ENCODE data around the gene LPCAT1.

LPCAT1 gene

GRCh38 chr5:1419476-1420210 lies 104.1 kb downstream of the LPCAT1 start:
- DNase-seq: no peak

GRCh38 chr5:1418921-1419280 lies 104.9 kb downstream of the LPCAT1 start:
- no peak for DNase-seq

GRCh38 chr5:1418238-1418920 lies 105.4 kb downstream of the LPCAT1 start:
- DNase-seq: no peak

- no peak for DNase-seq
These were observed 106.1 kb downstream of the LPCAT1 start for GRCh38 chr5:1417586-1418225.

- no peak for DNase-seq
These were observed 106.8 kb downstream of the LPCAT1 start for GRCh38 chr5:1416856-1417469.

GRCh38 chr5:1415626-1416360 lies 108.0 kb downstream of the LPCAT1 start:
- no peak for DNase-seq

- DNase-seq: no peak
These were observed 108.7 kb downstream of the LPCAT1 start for GRCh38 chr5:1415059-1415425.

- no peak for DNase-seq
These were observed 109.3 kb downstream of the LPCAT1 start for GRCh38 chr5:1414311-1415058.

GRCh38 chr5:1413611-1414241 lies 110.0 kb downstream of the LPCAT1 start:
- DNase-seq: no peak

- no peak for DNase-seq
These were observed 110.5 kb downstream of the LPCAT1 start for GRCh38 chr5:1413211-1413610.

- no peak for DNase-seq
These were observed 111.1 kb downstream of the LPCAT1 start for GRCh38 chr5:1412621-1413020.

GRCh38 chr5:1412163-1412562 lies 111.6 kb downstream of the LPCAT1 start:
- DNase-seq: no peak

Measured in activated effector memory CD4-positive, alpha-beta T cell treated with anti-CD3 and anti-CD28 coated beads, Interleukin-2, amount 50 U/mL, for 16 hours (primary cell).